NCI-H748 treated with DMSO at 0.1 percent for 48 hours (cell line): ENCODE measurements around the gene GSTM2.
A peak's percentile ranks its signal among the peaks of the same experiment; 100 is the strongest.
"Not testable (repeated sequence)": the region's sequence is repeated elsewhere in the genome, so short reads cannot be mapped to it uniquely, and the experiment has no call there.

Source experiments
- DNase-seq: peaks from one replicate; lab custom pipeline; 2025; lab: John Stamatoyannopoulos, UW

Gene GSTM2

DNA sequence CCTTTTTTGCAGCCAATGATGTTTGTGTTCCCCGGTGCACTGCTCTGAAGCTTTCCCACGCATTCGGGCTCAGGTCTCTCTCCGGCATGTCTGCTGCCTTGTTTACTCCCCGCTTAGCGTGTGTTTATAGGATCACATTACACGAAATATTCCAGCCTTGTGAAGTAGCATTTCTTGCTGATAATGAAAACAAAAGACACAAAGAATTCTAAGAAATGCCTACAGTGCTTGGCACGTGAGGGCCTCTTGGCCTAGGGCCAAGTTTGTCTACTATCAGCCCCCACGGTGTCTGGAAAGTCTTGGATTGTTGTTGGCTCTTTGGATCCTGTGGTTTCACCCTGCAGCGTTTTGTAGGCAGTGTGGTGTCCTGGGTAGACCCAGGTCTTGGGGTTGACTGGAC, 23.2 kb upstream of the GSTM2 start:
- DNase-seq = no peak

DNA sequence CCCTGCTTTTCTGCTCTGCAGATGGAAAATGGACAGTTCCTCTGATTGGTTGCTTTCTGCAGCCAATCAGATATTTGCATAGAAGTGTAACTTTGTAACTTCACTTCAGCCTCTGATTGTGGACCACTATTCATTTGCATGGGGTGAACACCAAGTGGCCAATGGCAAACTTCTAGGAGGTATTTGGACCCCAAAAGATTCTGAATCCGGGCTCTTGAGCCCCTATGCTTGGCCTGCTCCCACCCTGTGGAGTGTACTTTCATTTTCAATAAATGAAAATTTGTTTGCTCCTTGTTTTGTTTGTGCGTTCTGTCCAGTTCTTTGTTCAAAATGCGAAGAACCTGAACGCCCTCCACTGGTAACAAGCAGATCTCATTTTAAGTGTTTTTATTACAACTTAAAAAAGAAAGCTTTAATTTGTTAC, 18.4 kb upstream of the GSTM2 start:
- DNase-seq = no peak

DNA sequence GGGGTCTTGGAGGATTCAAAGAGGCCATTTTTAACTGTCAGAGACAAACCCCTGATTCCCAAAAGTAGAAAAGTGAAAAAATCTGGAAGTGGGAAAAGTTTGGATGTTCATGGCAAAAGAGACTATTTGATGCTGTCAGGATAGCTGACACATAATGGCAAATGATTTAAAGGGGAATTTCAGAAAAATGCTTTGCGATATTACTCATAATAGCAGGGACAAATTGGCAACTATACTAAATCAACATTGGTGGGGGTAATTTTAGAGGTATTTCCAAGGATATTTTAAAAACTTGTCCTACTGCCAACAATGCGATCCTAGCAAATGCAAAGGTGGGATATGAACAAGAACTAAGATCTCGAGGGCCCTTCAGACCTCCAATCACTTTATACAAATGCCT, 17.2 kb upstream of the GSTM2 start:
- DNase-seq = no peak

DNA sequence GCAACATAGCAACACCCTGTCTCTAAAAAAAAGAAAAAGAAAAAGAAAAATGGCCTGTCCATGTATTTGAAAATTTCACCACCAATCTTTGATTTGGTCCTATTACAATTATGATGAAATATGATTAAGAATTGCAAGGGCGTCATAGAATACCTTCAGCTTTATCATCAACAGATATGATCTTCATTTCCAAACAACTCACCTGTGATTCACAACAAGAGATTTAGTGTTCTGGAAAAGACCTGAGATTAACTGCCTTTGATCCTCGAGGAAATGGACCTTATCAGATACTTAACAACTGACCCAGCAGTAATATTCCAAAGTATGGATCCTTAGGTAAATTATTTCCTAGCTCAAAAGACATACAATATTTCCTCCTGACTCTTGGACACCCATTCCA, 15.5 kb upstream of the GSTM2 start:
- DNase-seq = no peak

DNA sequence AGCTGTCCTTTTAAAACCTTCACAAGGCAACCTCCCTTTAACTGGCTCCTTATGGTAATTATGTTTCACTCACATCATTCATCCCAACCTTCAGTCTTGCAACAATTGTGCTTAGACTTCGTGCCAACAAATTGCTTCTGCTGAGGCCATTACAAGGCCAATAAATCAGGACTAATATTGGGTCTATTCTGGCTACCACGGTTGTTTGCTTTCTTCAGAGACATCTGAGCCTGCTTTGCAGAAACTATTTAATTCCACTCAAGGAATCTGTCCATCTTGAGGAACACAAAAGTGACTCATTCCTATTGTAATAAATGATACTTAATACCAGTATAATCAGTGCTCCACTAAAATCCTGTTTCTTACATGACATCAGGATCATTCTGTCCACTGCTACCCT, 14.6 kb upstream of the GSTM2 start:
- no peak for DNase-seq

DNA sequence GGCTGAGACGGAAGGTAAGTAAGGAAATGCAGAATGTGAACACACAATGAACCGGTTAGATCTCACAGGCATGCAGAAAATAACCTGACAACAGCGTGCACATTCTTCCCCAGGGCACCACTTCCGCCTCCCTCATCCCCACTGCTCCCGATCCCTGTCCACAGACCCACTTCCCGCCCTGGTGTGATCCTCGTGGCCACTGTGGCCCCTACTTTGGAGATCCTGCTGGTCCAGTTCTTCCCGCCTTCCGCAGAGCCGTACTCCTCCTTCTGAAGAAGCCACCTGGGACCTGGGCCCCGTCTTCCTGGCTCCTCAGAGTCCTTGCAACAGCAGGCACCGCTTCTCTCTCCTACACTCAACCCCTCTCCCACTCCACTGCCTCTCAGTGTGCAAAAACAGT, 13.3 kb upstream of the GSTM2 start:
- no peak for DNase-seq

DNA sequence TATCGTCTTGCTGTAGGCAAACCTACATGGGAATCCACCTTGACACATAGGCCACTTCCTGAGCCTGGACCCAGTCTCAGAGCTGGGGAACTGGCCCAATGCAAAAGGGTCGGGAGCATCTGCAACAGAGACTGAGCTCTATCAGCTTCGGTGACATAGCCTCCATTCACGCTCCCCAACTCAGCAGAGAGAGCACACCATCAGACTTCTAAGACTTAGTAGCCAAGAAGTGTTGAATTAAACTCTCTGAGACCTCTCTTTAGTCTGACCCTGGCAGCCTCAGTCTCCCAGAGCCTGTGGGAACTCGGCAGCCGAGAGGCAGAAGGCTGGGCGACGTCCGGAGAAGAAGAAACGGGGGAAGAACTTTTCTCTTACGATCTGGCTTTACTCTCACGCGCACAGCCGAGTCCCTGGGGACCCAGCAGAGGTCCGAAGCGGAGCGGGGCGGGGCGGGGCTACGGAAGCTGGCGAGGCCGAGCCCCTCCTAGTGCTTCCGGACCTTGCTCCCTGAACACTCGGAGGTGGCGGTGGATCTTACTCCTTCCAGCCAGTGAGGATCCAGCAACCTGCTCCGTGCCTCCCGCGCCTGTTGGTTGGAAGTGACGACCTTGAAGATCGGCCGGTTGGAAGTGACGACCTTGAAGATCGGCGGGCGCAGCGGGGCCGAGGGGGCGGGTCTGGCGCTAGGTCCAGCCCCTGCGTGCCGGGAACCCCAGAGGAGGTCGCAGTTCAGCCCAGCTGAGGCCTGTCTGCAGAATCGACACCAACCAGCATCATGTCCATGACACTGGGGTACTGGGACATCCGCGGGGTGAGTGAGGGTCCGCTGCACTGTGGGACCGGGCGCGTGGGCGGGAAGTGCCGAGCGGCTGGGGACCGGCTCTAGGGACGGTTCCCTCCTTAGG, 12.0 kb upstream of the GSTM2 start, which contains the start of gene GSTM4:
GSTM4 (plus strand) TSS at position 485 of the 905 bp plus-strand sequence; CDS start at position 776, 291 bp downstream.
- DNase-seq = peak; percentile 38

DNA sequence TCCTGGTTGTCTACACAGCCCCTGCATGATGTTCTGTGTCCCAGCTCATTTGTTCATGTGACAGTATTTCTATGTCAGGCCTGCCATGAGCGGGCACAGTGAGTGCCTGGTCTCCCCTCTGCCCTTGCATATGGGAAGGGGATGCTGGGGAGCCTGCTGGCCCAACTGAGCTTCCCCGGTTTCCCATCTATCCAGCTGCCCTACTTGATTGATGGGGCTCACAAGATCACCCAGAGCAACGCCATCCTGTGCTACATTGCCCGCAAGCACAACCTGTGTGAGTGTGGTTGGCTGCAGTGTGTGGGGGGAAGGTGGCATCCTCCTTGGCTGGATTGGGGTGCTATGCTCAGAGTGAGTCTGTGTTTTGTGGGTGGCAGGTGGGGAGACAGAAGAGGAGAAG, 10.5 kb upstream of the GSTM2 start:
- DNase-seq = no peak

DNA sequence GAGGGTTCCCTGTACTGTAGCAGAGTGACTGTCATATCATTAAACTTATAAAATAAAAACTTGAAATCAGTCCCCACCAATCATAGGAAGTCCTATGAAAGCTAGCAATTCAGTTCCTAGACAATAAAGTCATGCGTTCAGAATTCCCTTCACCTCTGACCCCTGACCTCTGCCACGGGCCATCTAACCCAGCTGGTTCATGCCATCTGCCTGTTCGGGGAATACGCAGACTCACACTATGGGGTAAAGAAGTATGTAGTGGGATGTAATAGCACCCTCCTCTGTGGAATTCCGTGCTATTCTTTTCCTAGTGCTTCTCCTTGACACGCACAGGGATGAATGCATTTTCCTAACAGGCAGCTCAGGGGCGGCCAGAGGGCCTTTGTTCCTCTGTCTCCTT, 9.9 kb upstream of the GSTM2 start:
- no peak for DNase-seq

DNA sequence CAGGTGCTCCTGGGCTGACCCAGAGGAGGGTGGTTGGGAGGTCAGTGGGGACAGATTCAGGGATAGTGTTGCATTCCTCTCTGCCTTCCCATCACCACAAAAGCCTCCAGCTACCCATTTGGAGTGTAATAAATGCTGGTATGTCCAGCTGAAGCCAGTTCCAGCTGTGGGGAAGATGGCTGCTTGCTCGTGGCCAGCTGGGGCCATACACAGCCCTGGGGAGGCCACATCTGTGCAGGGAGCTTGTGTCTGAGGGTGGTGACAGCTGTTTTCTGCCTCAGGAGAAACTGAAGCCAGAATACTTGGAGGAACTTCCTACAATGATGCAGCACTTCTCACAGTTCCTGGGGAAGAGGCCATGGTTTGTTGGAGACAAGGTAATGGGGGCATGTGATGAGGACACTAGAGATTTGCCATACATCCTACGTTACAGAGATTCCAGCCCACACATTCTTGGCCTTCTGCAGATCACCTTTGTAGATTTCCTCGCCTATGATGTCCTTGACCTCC, 9.3 kb upstream of the GSTM2 start:
- no peak for DNase-seq

DNA sequence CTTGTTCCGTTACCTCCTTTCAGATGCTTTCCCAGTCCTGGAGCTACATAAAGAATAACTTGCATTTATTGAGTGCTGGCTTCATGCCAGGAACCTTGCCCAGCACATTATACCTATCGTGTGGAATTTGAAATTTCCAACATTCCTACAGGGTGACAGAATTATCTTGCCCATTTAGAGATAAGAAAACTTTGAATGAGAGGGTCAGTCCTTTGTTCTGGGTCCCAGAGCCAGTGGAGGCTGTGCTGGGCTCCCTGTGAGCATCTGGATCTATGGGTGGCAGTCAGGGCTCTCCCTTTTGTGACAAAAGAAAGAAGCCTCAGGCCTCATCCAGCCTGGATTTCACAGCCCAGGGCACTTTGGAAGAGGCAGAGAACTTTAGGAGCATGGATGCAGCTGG, 8.7 kb upstream of the GSTM2 start:
- DNase-seq = no peak

DNA sequence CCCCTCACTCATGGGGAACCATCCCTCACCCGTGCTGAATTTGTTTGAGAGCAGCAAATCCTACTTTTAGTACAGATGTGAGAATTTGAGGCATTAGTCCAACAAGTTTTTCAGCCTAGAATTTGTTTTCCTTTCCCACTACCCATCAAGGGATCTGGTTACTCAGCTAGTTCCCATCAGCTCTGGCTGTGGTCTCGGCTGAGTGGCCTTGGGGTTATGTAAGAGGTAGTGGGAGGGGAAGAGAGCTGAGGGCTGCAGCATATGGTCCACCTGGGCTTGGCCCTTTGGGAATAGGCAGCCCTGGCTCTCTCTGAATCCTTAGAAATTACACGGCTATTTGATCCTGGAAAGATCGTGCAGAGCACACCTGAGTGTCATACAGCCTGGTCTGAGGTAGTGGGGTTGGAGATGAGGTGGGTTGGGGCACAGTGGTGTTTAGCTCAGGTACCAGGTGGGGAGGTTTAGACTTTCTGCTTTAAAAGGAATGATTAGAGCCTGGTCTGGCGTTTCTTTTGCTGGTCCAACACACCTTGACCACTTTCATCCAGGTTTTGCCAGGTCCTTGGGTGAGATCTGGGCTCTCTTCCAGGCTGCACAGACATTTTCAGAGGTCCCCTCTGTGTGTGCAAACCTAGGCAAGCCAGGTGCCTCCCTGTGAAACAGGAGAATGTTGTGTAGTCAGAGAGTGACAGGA, 7.7 kb upstream of the GSTM2 start:
- no peak for DNase-seq

DNA sequence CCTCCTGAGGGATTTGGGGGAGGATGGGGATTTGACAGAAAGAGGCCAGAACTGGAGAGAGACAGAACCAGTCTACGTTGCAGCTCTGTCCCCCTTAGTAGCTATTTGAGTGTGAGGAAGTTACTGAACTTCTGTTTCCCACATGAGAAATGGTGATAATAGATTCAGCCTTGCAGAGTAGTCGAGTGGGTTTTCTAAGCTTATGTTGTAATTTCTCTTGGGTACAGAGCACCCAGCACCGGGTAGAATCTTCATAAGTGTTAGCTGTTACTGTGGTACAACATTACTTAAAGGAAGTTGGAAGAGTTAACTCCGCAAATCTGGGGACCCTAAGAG, 7.2 kb upstream of the GSTM2 start:
- DNase-seq = not testable (repeated sequence)

DNA sequence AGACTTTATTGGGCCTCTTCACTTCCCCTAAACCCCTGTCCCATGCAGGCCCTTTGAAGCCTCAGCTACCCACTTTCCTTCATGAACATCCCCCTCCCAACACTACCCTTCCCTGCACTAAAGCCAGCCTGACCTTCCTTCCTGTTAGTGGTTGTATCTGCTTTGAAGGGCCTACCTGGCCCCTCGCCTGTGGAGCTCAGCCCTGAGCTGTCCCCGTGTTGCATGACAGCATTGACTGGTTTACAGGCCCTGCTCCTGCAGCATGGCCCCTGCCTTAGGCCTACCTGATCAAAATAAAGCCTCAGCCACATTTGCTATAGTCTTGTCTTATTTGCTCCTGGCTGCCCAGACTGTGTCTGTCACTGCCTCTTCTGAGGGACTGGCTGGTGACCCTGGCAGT, 6.5 kb upstream of the GSTM2 start:
- no peak for DNase-seq

DNA sequence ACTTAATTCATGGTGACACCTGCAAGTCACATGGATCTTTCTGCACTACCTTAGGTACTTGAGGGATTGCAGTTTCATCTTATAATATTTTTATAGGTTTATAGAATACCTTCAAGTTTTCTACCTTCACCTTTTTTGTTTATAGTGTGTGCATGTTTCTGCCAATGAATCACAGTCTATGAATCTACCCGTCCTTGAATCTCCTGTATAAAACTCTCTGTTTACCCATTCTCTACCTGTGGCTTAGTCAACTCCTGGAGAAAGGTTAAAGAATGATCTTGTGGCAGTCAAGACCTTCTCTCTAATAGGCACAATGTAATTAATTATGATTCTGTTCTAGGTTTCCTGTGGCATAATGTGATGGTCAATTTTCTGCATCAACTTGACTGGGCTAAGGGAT, 3.2 kb upstream of the GSTM2 start:
- no peak for DNase-seq

DNA sequence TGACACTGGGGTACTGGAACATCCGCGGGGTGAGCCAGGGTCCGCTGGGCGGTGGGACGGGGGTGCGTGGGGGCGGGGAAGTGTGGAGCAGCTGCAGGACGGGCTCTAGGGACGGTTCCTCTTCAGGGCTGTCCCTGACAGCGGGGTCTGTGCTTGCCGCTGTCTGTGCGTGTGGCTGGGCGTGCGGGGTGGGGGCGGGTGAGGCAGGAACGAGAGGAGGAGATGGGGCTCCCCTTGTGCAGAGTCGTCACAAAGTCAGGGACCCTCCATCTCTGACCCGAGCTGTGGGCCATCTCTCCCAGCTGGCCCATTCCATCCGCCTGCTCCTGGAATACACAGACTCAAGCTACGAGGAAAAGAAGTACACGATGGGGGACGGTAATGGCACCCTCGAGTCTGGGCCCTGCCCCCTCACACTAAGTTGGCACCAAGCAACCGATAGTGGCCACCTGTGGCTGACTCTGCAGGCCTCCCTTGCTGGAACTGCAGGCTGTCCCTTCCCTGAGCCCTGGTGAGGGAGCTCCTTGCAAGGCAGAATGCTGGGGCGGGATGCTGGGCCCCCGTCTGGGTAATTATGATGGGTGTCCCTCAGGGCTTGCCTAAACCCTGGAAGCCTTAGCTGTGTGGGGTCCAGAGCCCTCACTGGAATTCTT, 392 bp downstream of the GSTM2 start:
- no peak for DNase-seq

DNA sequence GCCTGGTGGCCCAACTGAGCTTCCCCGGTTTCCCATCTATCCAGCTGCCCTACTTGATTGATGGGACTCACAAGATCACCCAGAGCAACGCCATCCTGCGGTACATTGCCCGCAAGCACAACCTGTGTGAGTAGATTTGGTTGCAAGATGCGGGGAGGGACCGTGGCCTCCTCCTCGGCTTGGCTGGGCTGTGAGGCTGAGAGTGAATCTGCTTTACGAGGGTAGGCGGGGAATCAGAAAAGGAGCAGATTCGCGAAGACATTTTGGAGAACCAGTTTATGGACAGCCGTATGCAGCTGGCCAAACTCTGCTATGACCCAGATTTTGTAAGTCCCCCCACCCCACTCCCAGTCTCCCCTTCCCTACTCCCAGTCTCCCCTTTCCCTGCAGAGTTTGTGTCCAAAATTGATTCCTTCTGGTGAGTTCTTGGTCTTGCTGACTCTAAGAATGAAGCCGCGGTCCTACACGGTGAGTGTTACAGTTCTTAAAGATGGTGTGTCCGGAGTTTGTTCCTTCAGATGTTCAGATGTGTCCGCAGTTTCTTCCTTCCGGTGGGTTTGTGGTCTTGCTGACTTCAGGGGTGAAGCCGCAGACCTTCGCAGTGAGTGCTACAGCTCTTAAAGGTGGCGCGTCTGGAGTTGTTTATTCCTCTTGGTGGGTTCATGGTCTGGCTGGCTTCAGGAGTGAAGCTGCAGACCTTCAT, 1.5 kb downstream of the GSTM2 start:
- no peak for DNase-seq

DNA sequence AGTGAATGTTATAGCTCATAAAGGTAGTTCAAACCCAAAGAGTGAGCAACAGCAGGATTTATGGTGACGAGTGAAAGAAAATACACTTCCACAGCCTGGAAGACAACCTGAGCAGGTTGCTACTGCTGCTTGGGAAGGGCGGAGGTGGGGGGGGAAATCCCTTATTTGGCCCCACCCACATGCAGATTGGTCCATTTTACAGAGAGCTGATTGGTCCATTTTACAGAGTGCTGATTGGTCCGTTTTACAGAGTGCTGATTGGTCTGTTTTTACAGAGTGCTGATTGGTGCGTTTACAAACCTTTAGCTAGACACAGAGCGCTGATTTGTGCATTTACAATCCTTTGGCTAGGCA, 2.1 kb downstream of the GSTM2 start:
- not testable (repeated sequence) for DNase-seq

DNA sequence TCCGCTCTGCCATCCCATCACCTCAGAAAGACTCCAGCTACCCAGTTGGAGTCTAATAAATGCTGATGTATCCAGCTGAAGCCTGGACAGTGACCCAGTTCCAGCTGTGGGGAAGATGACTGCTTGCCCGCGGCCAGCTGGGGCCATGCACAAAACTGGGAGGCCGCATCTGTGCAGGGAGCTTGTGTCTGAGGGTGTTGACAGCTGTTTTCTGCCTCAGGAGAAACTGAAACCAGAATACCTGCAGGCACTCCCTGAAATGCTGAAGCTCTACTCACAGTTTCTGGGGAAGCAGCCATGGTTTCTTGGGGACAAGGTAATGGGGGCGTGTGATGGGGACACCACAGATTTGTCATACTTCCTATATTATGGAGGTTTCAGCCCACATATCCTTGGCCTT, 3.2 kb downstream of the GSTM2 start:
- no peak for DNase-seq

DNA sequence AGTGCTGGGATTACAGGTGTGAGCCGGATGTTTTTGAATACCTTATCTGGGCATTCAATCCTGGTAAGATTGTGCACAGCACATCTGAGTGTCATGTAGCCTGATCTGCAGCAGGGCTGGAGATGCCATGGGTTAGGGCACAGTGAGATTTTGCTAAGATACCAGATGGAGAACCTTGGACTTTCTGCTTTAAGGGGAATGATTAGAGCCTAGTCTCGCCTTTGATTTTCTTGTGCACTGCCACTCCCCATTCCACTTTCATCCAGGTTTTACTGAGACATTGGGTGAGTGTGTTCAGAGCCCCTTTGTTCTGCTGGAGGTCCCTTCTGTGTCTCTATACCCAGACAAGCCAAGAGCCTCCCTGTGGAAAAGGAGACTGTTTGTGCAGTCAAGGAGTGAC, 6.0 kb downstream of the GSTM2 start:
- DNase-seq = not testable (repeated sequence)

DNA sequence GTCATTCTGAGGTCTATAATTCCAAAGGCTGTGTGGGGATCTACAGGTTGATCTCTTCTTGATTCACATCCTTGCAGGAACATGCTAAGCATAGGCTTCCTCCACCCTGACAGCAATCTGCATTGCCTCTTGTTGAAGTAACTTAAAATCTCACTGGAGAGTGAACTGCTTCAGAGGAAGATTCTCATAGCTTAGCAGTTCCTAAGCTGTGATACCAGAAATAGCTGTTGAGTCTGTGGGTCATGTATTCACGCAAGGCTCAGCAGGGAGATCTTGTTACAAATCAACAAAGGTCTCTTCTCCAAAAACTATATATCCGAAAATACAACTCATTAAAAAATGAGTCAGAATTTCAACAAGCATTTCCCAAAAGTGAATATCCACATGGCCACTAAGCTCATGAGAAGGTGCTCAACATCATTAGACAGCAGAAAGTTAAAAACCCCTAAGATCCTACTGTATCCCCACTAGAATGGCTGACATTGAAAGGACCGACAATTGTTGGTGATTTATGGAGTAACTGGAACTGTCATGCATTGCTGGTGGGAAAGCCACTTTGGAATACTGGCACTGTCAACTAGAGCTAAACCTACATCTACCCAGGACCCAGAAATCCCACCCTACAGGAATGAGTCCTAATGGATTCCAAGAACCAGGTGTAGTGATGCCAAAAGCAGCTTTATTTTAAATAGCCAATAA, 9.0 kb downstream of the GSTM2 start:
- not testable (repeated sequence) for DNase-seq

DNA sequence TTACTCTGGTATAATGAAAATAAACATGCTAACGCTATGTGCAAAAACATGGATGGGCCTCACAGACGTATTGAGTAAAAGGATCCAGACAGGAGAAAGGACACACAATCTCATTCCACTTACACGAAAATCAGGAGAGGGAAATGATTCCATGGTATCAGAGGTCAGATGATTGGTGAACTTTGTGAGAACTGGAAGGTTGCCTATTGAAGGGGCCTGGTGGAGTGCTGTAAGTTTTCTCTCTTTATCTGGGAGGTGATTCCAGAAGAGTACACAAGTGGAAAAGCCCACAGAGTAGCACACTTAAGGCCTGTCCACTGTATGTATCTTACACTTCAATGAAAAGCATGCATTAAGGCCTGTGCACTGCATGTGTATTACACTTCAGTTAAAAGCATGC, 9.6 kb downstream of the GSTM2 start:
- DNase-seq = no peak
